MM.1S (cell line): Measurements from ENCODE around the gene QSOX1.

Source experiments
- DNase-seq: peaks from one replicate; pipeline ENCODE4 v3.0.0-alpha.2; 2015
- H2AFZ ChIP-seq: fragments of 300-600 bp; sonication (generic); 2 replicates; pipeline ENCODE4 v1.6.0; 2016; ENCODE audit warnings: antibody characterized with exemption, low read length
- H3F3A ChIP-seq: fragments of 300-600 bp; sonication (generic); 2 replicates; pipeline ENCODE4 v1.6.1; 2016; ENCODE audit warnings: mild to moderate bottlenecking, antibody characterized with exemption, low read length, moderate library complexity, mixed read lengths; ENCODE audit not compliant: insufficient read depth
- H3K27ac ChIP-seq: fragments of 300-600 bp; sonication (generic); 2 replicates; pipeline ENCODE4 v1.5.1; 2016; ENCODE audit warnings: mild to moderate bottlenecking, low read length
- H3K27me3 ChIP-seq: fragments of 300-600 bp; sonication (generic); replicated peaks from 2 replicates; pipeline ENCODE4 v1.6.0; 2016; ENCODE audit warnings: low read length; ENCODE audit not compliant: insufficient read depth
- H3K36me3 ChIP-seq: fragments of 300-600 bp; sonication (generic); replicated peaks from 2 replicates; pipeline ENCODE4 v1.6.1; 2016; ENCODE audit warnings: mild to moderate bottlenecking, low read length, mixed read lengths; ENCODE audit not compliant: insufficient read depth
- H3K4me1 ChIP-seq: fragments of 300-600 bp; sonication (generic); 2 replicates; pipeline ENCODE4 v1.6.1; 2016; ENCODE audit warnings: low read length, mixed read lengths
- H3K4me2 ChIP-seq: fragments of 300-600 bp; sonication (generic); 2 replicates; pipeline ENCODE4 v1.6.0; 2016; ENCODE audit warnings: low read depth, low read length
- H3K4me3 ChIP-seq: fragments of 300-600 bp; sonication (generic); 2 replicates; pipeline ENCODE4 v1.5.1; 2016; ENCODE audit warnings: low read length, mixed read lengths
- H3K79me2 ChIP-seq: fragments of 300-600 bp; sonication (generic); 2 replicates; pipeline ENCODE4 v1.6.1; 2016; ENCODE audit warnings: mixed run types, low read length, mixed read lengths
- H3K9ac ChIP-seq: fragments of 300-600 bp; sonication (generic); 2 replicates; pipeline ENCODE4 v1.6.1; 2016; ENCODE audit warnings: low read length, mixed read lengths
- H3K9me2 ChIP-seq: fragments of 300-600 bp; sonication (generic); replicated peaks from 2 replicates; pipeline ENCODE4 v1.6.1; 2016; ENCODE audit warnings: mild to moderate bottlenecking, low read length, mixed read lengths; ENCODE audit not compliant: insufficient read depth
- H3K9me3 ChIP-seq: fragments of 300-600 bp; sonication (generic); replicated peaks from 2 replicates; pipeline ENCODE4 v1.6.1; 2016; ENCODE audit warnings: mild to moderate bottlenecking, low read length, mixed read lengths; ENCODE audit not compliant: insufficient read depth
- H4K20me1 ChIP-seq: fragments of 300-600 bp; sonication (generic); 2 replicates; pipeline ENCODE4 v1.6.1; 2016; ENCODE audit warnings: mild to moderate bottlenecking, low read length, moderate library complexity, mixed read lengths; ENCODE audit not compliant: insufficient read depth
- CTCF ChIP-seq: fragments of 300-600 bp; sonication (generic); IDR thresholded peaks from 2 replicates; pipeline ENCODE4 v1.5.1; 2016; ENCODE audit warnings: antibody characterized with exemption, low read length, mixed read lengths
- EZH2 ChIP-seq: fragments of 300-600 bp; sonication (generic); optimal IDR thresholded peaks from 2 replicates; pipeline ENCODE3; 2017; ENCODE audit warnings: low read depth, mild to moderate bottlenecking, antibody characterized with exemption, low read length, mixed read lengths
- EZH2phosphoT487 ChIP-seq: fragments of 300-600 bp; sonication (generic); IDR thresholded peaks from 2 replicates; pipeline ENCODE4 v1.6.1; 2018; ENCODE audit warnings: antibody characterized with exemption, low read length

QSOX1 gene

GRCh38 chr1:180233191-180234011 lies 78.7 kb downstream of the QSOX1 start:
- H3K4me3 ChIP-seq = no peak overlapping the region
- no peak overlapping the region for H2AFZ ChIP-seq
- no peaks in the 10 kb centered on the region for H3K79me2 ChIP-seq
- H3K9me2 ChIP-seq = no peaks in the 10 kb centered on the region
- H3K36me3 ChIP-seq = no peaks in the 10 kb centered on the region
- no peak overlapping the region for H3K9ac ChIP-seq
- 0 out of 2 replicates have a peak, but pooled peaks cover 3% of the 10 kb centered on the region for H3F3A ChIP-seq
- DNase-seq = no peak
- H3K27me3 ChIP-seq = peaks cover 88% of the 10 kb centered on the region
- no peak overlapping the region for H3K4me2 ChIP-seq
- no peaks in the 10 kb centered on the region for H3K9me3 ChIP-seq
- TF ChIP-seq CTCF = no peak
- peak; percentile 75 for TF ChIP-seq EZH2
- no peaks in the 10 kb centered on the region for H3K4me1 ChIP-seq
- H3K27ac ChIP-seq = no peak overlapping the region
- no peaks in the 10 kb centered on the region for H4K20me1 ChIP-seq

GRCh38 chr1:180234369-180235076 lies 79.9 kb downstream of the QSOX1 start:
- Histone ChIP-seq H3K4me1 (no peaks in the 10 kb centered on the region), H3K27ac (no peak overlapping the region), H3K79me2 (no peaks in the 10 kb centered on the region), H3K4me2 (peak overlapping the region; percentile 18; the same call in 1 of the 2 replicates), H3K27me3 (peaks cover 84% of the 10 kb centered on the region), H3K9ac (no peak overlapping the region), H3K36me3 (no peaks in the 10 kb centered on the region), H3K4me3 (no peak overlapping the region), H2AFZ (no peak overlapping the region), H4K20me1 (no peaks in the 10 kb centered on the region), H3K9me2 (no peaks in the 10 kb centered on the region), H3K9me3 (no peaks in the 10 kb centered on the region), H3F3A (0 out of 2 replicates have a peak, but pooled peaks cover 3% of the 10 kb centered on the region)
- TF ChIP-seq EZH2 = peak; percentile 73
- no peak for TF ChIP-seq CTCF
- TF ChIP-seq EZH2phosphoT487 = peak; percentile 74; the same call in 1 of the 2 replicates
- no peak for DNase-seq

- Histone ChIP-seq H3K36me3 (no peaks in the 10 kb centered on the region), H3K27ac (no peak overlapping the region), H3K4me2 (peak overlapping the region; percentile 18; the same call in 1 of the 2 replicates), H3K9me2 (no peaks in the 10 kb centered on the region), H3K4me3 (no peak overlapping the region), H3K4me1 (no peaks in the 10 kb centered on the region), H3K9ac (no peak overlapping the region), H3F3A (0 out of 2 replicates have a peak, but pooled peaks cover 3% of the 10 kb centered on the region), H2AFZ (no peak overlapping the region), H3K9me3 (no peaks in the 10 kb centered on the region), H3K79me2 (no peaks in the 10 kb centered on the region), H4K20me1 (no peaks in the 10 kb centered on the region), H3K27me3 (peaks cover 84% of the 10 kb centered on the region)
- no peak for DNase-seq
- TF ChIP-seq CTCF = no peak
- TF ChIP-seq EZH2phosphoT487 = no peak
- TF ChIP-seq EZH2 = no peak
These were observed 80.4 kb downstream of the QSOX1 start for GRCh38 chr1:180235077-180235501.
